Measurements from ENCODE around the gene NKX2-3. TPM values are rescaled to one million over a fixed set of nuclear protein-coding genes. Genes with fewer than 3 reads are reported as not detected.

Gene NKX2-3
- total RNA-seq, 1 experiment from 2014 or later = not detected

- H3K27me3 ChIP-seq (ENCODE audit: insufficient read depth, low read length) = peaks cover 17% of the 10 kb centered on the region; the same call in 1 of the 2 replicates
- DNase-seq (ENCODE audit: low read depth, low spot score) (no peak), ATAC-seq (no peak)
- ChIA-PET CTCF (no interaction called here), POLR2A (no interaction called here), RAD21 (ENCODE audit: low non-redundant PET in 1 of 2, low total read pairs in 2 of 2, uncharacterized antibody in 2 of 2, unreplicated experiment in 2 of 2) (no interaction called here)
- TF ChIP-seq CBX3 (IDR thresholded peaks at IDR 0.05; ENCODE audit: low read depth) (no peak), EZH2phosphoT487 (IDR thresholded peaks at IDR 0.05; ENCODE audit: borderline replicate concordance) (no peak), REST (IDR thresholded peaks at IDR 0.05; ENCODE audit: low read depth) (no peak), YY1 (IDR thresholded peaks at IDR 0.05; ENCODE audit: extremely low read depth, insufficient replicate concordance, low read depth, low read length) (no peak), EZH2 (IDR thresholded peaks at IDR 0.05) (no peak), CEBPB (IDR thresholded peaks at IDR 0.05; ENCODE audit: low read depth) (no peak), RAD21 (IDR thresholded peaks at IDR 0.05; ENCODE audit: low read depth) (no peak), EGR1 (IDR thresholded peaks at IDR 0.05; ENCODE audit: low read depth) (no peak), SRF (IDR thresholded peaks at IDR 0.05; ENCODE audit: low read depth) (no peak), CTCF (IDR thresholded peaks at IDR 0.05 in 2 of 3, conservative IDR thresholded peaks at IDR 0.05 in 1 of 3; ENCODE audit: borderline replicate concordance in 1 of 3, insufficient read depth in 1 of 3, low read depth in 2 of 3, low read length in 2 of 3) (no peak), SIN3A (IDR thresholded peaks at IDR 0.05; ENCODE audit: low read depth) (no peak), MAX (IDR thresholded peaks at IDR 0.05) (no peak), POLR2AphosphoS5 (IDR thresholded peaks at IDR 0.05; ENCODE audit: low read depth, low read length) (no peak), ELF1 (IDR thresholded peaks at IDR 0.05; ENCODE audit: borderline replicate concordance, low read depth) (no peak)
- no peaks in the 10 kb centered on the region for H3K9me2 ChIP-seq (ENCODE audit: insufficient read depth)
- H4K20me1 ChIP-seq (ENCODE audit: insufficient read depth) = no peaks in the 10 kb centered on the region
- no peak overlapping the region for H3K27ac ChIP-seq (ENCODE audit: low read depth, low read length)
- H3K4me1 ChIP-seq (ENCODE audit: control insufficient read depth in 1 of 2, insufficient read depth in 2 of 2, low read length in 2 of 2) = no peaks in the 10 kb centered on the region
- BruUV-seq (replicated peaks) = no TSS peak
- H3K9ac ChIP-seq (ENCODE audit: low read length) = no peak overlapping the region
- no peaks in the 10 kb centered on the region for H3K36me3 ChIP-seq (ENCODE audit: control insufficient read depth in 1 of 2, insufficient read depth in 2 of 2, low read length in 2 of 2)
- no peak overlapping the region for H2AFZ ChIP-seq (ENCODE audit: low read depth, low read length, poor library complexity, severe bottlenecking)
- intact Hi-C loops (cut with micrococcal nuclease) = no loop called here
- no peak overlapping the region for H3K4me2 ChIP-seq (ENCODE audit: low read length)
- no peak overlapping the region for H3K4me3 ChIP-seq (replicated peaks in 1 of 2; ENCODE audit: low read depth in 1 of 2, low read length in 2 of 2)
- no peaks in the 10 kb centered on the region for H3K9me3 ChIP-seq (ENCODE audit: control insufficient read depth in 1 of 2, insufficient read depth in 1 of 2, low read depth in 1 of 2, low read length in 2 of 2)
- H3K79me2 ChIP-seq (ENCODE audit: insufficient read depth, low read length) = no peaks in the 10 kb centered on the region
These were observed 7.5 kb downstream of the NKX2-3 start for GRCh38 chr10:99540306-99540656.
